RWPE2 (cell line): ENCODE data around the gene TBC1D2B.
"Not testable (repeated sequence)": the region's sequence is repeated elsewhere in the genome, so short reads cannot be mapped to it uniquely, and the experiment has no call there.

ENCODE experiments used
- ATAC-seq: fragments of 200-7000 bp; cut with Tn5 transposase; 3 replicates; pipeline ENCODE4 v1.9.1; 2021; ENCODE audit warnings: low read depth
- DNase-seq: peaks from one replicate; pipeline ENCODE4 v3.0.0-alpha.2; 2020; ENCODE audit warnings: low spot score
- H3K27ac ChIP-seq: fragments of 450-650 bp; 2 replicates; pipeline ENCODE4 v1.5.1; 2017; ENCODE audit warnings: mild to moderate bottlenecking; ENCODE audit not compliant: poor library complexity, severe bottlenecking
- H3K27me3 ChIP-seq: fragments of 250-450 bp; sonication (Bioruptor Pico); 2 replicates; pipeline ENCODE4 v1.5.1; 2021; ENCODE audit warnings: mild to moderate bottlenecking, moderate library complexity; ENCODE audit not compliant: insufficient read depth, poor library complexity, severe bottlenecking
- H3K36me3 ChIP-seq: fragments of 250-450 bp; sonication (Bioruptor Pico); 2 replicates; pipeline ENCODE4 v1.5.1; 2020; ENCODE audit warnings: low read depth, mild to moderate bottlenecking, moderate library complexity
- H3K4me1 ChIP-seq: fragments of 250-450 bp; sonication (Bioruptor Pico); 2 replicates; pipeline ENCODE4 v1.5.1; 2021; ENCODE audit warnings: mild to moderate bottlenecking, moderate library complexity; ENCODE audit not compliant: insufficient read depth, poor library complexity, severe bottlenecking
- H3K4me3 ChIP-seq: fragments of 250-450 bp; sonication (Bioruptor Pico); 2 replicates; pipeline ENCODE4 v1.5.1; 2021; ENCODE audit warnings: mild to moderate bottlenecking, moderate library complexity; ENCODE audit not compliant: severe bottlenecking
- H3K9me3 ChIP-seq: fragments of 250-450 bp; sonication (Bioruptor Pico); 2 replicates; pipeline ENCODE4 v1.5.1; 2021; ENCODE audit warnings: mild to moderate bottlenecking, moderate library complexity; ENCODE audit not compliant: severe bottlenecking
- CTCF ChIP-seq: fragments of 450-650 bp; IDR thresholded peaks from one replicate; pipeline ENCODE4 v1.5.1; 2017; ENCODE audit warnings: mild to moderate bottlenecking, moderate library complexity; ENCODE audit not compliant: poor library complexity, severe bottlenecking

TBC1D2B gene

DNA sequence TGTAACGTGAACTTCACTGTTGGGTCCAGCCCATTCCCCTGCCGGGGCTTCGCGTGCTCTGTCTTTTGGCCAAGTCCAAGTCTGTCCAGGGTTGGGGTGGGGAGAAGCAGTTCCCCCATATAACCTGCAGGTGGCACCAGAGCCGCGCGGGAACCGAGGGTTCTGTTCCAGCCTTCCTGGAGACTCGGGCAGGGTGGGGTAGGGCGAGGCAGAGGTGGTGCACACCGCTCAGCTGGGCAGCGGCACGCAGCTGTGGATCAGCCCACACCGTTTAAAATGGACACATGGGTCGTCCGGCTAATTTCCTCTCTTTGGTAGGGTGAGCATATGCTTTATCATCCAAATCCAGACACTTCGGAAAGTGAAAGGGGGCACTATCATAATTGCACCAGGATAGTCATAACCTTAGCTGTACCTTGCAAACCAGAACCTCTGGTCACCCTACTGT is 118.1 kb downstream of the TBC1D2B start:
- TF ChIP-seq CTCF = peak; percentile 100
- peak; percentile 99 for ATAC-seq
- peak; percentile 86 for DNase-seq
- H3K27ac ChIP-seq = no peak overlapping the region
- no peaks in the 10 kb centered on the region for H3K9me3 ChIP-seq
- H3K4me1 ChIP-seq = no peaks in the 10 kb centered on the region
- no peaks in the 10 kb centered on the region for H3K36me3 ChIP-seq
- peak overlapping the region; percentile 5 for H3K4me3 ChIP-seq
- no peaks in the 10 kb centered on the region for H3K27me3 ChIP-seq

DNA sequence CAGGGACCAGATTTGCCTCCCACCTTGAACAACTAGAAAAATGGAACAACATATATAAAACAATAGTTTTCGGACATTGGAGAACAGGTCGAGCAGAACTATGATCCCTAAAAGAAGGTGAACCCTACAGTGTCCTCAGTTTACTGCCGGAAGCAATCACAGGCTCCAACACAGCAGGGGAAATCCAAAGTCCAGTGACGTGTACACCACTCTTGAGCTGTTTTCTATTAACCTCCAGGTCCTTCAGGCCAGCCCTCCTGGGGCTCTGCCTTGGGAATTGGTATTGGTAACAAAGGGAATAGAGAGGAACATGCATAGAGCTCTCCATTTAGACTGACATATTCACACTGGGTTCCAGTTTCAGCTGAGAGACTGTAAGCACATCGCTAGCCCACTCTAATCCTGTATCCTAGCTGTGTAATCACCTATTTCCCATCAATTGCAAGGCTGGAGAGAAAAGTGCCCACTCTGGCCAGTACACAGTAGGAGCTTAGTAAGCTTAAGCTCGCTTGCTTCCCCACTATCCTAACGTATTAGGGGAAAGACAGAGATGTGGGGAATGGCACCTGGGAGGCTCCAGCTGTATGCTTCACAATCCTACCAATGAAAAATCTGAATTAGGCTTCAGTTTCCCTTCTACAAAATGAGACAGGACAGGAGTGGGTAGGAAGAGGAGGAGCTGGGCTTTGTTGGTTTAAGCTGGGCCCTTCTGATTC is 118.6 kb downstream of the TBC1D2B start:
- DNase-seq, H3K27me3 ChIP-seq, H3K27ac ChIP-seq, H3K4me1 ChIP-seq, H3K36me3 ChIP-seq, H3K4me3 ChIP-seq, H3K9me3 ChIP-seq: not testable (repeated sequence)
- ATAC-seq = peak; percentile 24

- not testable (repeated sequence) for H3K4me3 ChIP-seq, H3K27ac ChIP-seq, DNase-seq, H3K4me1 ChIP-seq, H3K9me3 ChIP-seq, ATAC-seq, H3K27me3 ChIP-seq, H3K36me3 ChIP-seq
Observed at GRCh38 chr15:77958021-77958420, 119.5 kb downstream of the TBC1D2B start.

- not testable (repeated sequence) for H3K4me1 ChIP-seq, H3K36me3 ChIP-seq, H3K9me3 ChIP-seq, H3K27ac ChIP-seq, ATAC-seq, DNase-seq, H3K27me3 ChIP-seq, H3K4me3 ChIP-seq
Observed at GRCh38 chr15:77953926-77954325, 123.6 kb downstream of the TBC1D2B start.

DNA sequence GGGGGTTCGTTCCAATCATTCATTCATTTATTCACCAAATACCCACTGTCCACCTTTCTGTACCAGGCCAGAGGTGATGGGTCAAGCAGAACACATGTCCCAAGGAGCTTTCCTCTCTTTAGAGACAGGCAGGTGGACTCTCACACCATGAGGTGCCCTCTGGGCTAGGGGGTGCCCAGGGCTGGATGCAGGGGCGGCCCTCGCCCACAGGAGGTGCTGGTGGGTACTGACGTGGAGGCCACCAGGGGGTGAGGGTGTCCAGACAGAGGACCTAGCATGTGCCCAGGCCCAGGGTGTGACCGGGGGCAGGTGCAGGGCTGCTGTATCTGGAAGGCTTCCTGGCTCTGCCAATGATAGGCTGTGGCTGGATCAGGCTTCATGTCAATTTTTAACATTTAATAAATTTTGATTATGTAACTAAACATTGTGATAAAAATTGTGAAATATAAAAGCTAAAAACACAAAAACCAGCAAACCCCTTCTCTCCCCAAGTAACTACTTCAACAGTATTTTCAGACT is 124.5 kb downstream of the TBC1D2B start:
- not testable (repeated sequence) for H3K36me3 ChIP-seq, H3K4me1 ChIP-seq, H3K27me3 ChIP-seq, H3K9me3 ChIP-seq, H3K27ac ChIP-seq, H3K4me3 ChIP-seq, DNase-seq
- ATAC-seq = peak; percentile 39; the same call in 1 of the 3 replicates

DNA sequence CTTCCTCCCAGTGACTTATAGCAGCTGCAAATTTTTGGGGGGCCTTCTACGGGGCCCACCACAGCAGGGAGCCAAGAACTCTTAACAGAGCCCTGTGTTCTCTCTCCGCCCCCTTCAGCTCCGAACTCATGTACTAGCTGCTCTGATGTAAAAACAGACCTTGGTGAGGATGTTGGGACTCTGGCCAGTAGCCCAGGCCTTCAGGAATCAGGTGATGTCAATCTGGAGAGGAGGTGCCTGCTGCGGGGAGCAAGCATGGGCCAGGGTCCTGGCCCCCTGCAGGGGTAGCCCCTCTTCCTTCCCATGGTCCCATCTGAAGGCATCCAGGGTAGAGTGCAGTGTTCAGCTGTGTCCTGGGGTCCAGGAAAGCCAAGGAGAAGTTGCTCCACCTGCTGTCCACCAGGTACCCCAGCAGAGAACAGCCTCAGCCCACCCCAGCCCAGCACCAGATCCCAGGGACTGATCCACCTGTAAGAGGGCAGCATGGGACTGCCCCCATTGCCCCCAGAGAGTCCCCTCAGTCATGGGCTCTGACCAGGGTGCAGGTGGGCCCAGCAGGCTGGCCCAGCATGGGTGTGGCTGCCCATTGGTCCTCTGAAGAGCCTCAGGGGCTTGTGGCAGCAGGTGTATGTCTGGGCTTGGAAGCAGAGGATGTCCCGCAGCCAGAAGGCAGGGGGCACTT is 126.3 kb downstream of the TBC1D2B start:
- not testable (repeated sequence) for H3K4me3 ChIP-seq, DNase-seq, ATAC-seq, H3K36me3 ChIP-seq, H3K27ac ChIP-seq, H3K27me3 ChIP-seq, H3K9me3 ChIP-seq, H3K4me1 ChIP-seq

DNA sequence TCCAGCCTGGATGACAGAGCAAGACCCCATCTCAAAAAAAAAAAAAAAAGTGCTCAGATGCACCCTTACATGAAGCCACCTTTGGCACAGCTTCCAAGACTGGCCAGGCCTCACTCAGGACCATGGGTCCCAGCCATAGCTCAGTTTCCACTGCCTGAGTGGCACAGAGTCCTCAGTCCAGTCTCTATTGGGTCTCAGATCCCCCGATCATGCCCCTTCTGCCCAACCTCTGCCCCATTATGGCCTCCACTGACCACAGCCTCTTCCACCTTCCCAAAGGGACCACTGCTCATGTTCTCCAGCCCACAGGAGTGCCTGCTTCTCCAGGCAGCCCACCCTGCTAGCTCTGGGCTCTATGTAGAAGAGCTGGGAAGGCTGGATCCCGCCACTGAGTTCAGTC is 127.0 kb downstream of the TBC1D2B start:
- ATAC-seq, H3K4me3 ChIP-seq, H3K36me3 ChIP-seq, H3K27ac ChIP-seq, DNase-seq, H3K27me3 ChIP-seq, H3K9me3 ChIP-seq, H3K4me1 ChIP-seq: not testable (repeated sequence)
